GM12875 (cell line): ENCODE results near the gene RNPEPL1.

Experiments used
- H3K4me3 ChIP-seq: one replicate; pipeline ENCODE4 v1.5.1; 2011; ENCODE audit warnings: low read depth, low read length, control low read depth
- CTCF ChIP-seq: IDR thresholded peaks from 2 replicates; pipeline ENCODE4 v1.5.1; 2011; ENCODE audit warnings: low read depth, mild to moderate bottlenecking, control low read depth, inconsistent platforms, low read length, moderate library complexity, borderline replicate concordance; ENCODE audit not compliant: insufficient read depth

RNPEPL1 gene

DNA sequence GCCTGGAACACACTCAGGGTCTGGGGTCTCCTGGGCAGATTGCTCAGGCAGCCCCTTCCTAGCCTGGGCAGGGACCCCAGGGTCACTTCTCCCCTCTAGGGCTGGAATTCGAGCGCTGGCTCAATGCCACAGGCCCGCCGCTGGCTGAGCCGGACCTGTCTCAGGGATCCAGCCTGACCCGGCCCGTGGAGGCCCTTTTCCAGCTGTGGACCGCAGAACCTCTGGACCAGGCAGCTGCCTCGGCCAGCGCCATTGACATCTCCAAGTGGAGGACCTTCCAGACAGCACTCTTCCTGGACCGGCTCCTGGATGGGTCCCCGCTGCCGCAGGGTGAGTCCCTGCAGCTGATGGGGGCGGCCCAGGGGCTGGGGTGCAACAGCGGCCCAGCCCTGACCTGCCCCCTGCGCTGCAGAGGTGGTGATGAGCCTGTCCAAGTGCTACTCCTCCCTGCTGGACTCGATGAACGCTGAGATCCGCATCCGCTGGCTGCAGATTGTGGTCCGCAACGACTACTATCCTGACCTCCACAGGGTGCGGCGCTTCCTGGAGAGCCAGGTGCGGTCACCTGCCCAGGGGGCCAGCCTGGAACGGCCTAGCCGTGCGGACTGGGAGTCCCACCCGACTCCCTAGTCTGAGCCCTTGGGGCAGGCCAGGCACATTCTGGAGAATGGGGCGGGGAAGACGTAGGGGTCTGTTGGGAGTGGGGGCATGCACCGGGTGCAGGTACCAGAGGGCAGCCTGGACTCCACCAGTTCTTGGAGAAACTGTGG lies 8.3 kb downstream of the RNPEPL1 start:
- no peak for TF ChIP-seq CTCF
- no peak overlapping the region for H3K4me3 ChIP-seq

- no peak for TF ChIP-seq CTCF
Measured at GRCh38 chr2:240577281-240578109, 9.2 kb downstream of the RNPEPL1 start.

DNA sequence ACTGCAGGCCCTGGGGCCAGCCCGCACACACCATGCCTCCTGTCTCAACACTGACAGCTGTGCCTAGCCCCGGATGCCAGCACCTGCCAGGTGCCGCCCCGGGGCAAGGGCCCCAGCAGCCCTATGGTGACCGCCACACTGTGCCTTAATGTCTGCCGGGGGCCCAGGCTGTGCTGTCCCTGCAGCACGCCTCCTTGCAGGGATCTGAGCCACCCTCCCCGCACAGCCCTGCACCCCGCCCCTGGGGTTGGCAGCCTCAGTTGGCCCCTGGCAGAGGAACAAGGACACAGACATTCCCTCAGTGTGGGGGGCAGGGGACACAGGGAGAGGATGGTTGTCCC lies 9.8 kb downstream of the RNPEPL1 start:
- no peak overlapping the region for H3K4me3 ChIP-seq
- no peak for TF ChIP-seq CTCF

More at GRCh38 chr2:240577281-240578109, 9.2 kb downstream of the RNPEPL1 start:
- no peak overlapping the region for H3K4me3 ChIP-seq

GRCh38 chr2:240578488-240578887 lies 10.2 kb downstream of the RNPEPL1 start:
- H3K4me3 ChIP-seq = no peak overlapping the region
- no peak for TF ChIP-seq CTCF

- TF ChIP-seq CTCF = no peak
- H3K4me3 ChIP-seq = no peak overlapping the region
Measured at GRCh38 chr2:240579071-240579762, 10.9 kb downstream of the RNPEPL1 start.

DNA sequence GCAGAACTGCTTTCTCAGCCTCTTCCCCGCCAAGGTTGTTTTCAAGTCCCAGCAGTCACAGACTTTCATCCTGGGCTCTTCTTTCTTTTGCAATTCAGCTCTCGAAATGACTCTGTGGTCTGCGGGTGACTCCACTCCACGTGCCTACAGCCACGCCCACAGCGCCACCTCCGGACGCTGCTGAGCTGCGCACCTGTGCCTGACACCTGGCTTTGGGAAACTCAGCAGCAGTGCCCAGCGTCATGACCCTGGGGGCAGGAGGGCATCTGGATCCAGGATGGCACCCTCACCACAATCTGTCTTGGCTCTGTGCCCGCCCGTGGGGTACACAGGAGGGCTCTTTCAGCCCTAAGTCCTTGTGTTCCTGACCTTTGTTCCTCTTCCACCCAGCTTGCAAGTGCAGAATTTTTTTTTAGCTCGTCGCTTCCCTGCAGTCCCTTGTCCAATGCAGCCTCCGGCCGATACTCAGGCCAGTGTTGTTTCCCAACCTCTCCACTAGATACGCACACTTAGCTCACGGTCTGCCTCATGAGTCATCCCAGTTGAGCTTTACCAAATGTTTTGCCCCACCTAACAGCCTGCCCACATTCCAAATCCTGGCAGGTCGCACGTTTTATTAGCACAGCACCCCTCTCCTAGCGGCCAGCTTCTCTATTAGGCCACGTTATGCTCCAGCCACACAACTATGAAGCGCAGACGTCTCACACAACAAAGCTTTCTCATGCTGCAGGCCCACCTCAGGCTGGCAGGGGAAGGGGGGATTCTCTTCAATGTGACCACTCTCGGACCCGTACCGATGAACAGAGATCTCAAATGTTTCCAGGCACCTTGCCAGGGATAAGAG lies 11.7 kb downstream of the RNPEPL1 start:
- H3K4me3 ChIP-seq = no peak overlapping the region
- TF ChIP-seq CTCF = peak; percentile 83
